WTC11 (cell line): Measurements from ENCODE around the gene GRM3. TPM values are rescaled to one million over a fixed set of nuclear protein-coding genes. Genes with fewer than 3 reads are reported as not detected.

ENCODE experiments used
- ATAC-seq: fragments of 200-7000 bp; cut with Tn5 transposase; 2 replicates; pipeline ENCODE4 v1.10.0; 2021; ENCODE audit warnings: mild to moderate bottlenecking, moderate library complexity
- CTCF ChIA-PET: fragments of 300-600 bp; sonication (Branson Sonifier 250); formaldehyde crosslinking; loops from one replicate; lab custom pipeline; 2021; ENCODE audit warnings: antibody characterized with exemption; lab: Charles Lee
- POLR2A ChIA-PET: fragments of 350-600 bp; sonication (Branson Sonifier 250); formaldehyde crosslinking; loops from one replicate; lab custom pipeline; 2021; ENCODE audit warnings: antibody characterized with exemption; lab: Charles Lee
- DNase-seq: peaks from one replicate; pipeline ENCODE4 v3.0.0; 2021; ENCODE audit warnings: low spot score
- H3K27ac Mint-ChIP-seq: 2 replicates; pipeline ENCODE4 v1.8.0; 2021; ENCODE audit warnings: mixed read lengths
- H3K27me3 Mint-ChIP-seq: 2 replicates; pipeline ENCODE4 v1.8.0; 2021; ENCODE audit warnings: low read depth, mild to moderate bottlenecking, moderate library complexity, mixed read lengths
- H3K36me3 Mint-ChIP-seq: 2 replicates; pipeline ENCODE4 v1.8.0; 2021; ENCODE audit warnings: mixed read lengths
- H3K4me1 Mint-ChIP-seq: 2 replicates; pipeline ENCODE4 v1.8.0; 2022; ENCODE audit warnings: mixed read lengths
- H3K4me3 Mint-ChIP-seq: 2 replicates; pipeline ENCODE4 v1.8.0; 2021; ENCODE audit warnings: mild to moderate bottlenecking, moderate library complexity, mixed read lengths
- H3K9me3 Mint-ChIP-seq: 2 replicates; pipeline ENCODE4 v1.8.0; 2021; ENCODE audit warnings: mixed read lengths
- CTCF ChIP-seq: fragments of 200-600 bp; IDR thresholded peaks from 2 replicates; pipeline ENCODE4 v1.8.0; 2022; ENCODE audit warnings: antibody characterized with exemption
- EMX1 ChIP-seq: fragments of 250-450 bp; sonication (Bioruptor Pico); IDR thresholded peaks from 2 replicates; pipeline ENCODE4 v1.8.0; 2021; ENCODE audit warnings: mild to moderate bottlenecking
- GRHL2 ChIP-seq: fragments of 250-450 bp; sonication (Bioruptor Pico); IDR thresholded peaks from 2 replicates; pipeline ENCODE4 v1.8.0; 2022; ENCODE audit warnings: mild to moderate bottlenecking, moderate library complexity; ENCODE audit not compliant: insufficient replicate concordance, severe bottlenecking
- JUN ChIP-seq: sonication (generic); formaldehyde crosslinking; IDR thresholded peaks from 2 replicates; pipeline ENCODE4 v1.8.0; 2023; ENCODE audit warnings: mild to moderate bottlenecking, missing genetic modification reagents
- KAT7 ChIP-seq: sonication (generic); formaldehyde crosslinking; IDR thresholded peaks from 2 replicates; pipeline ENCODE4 v1.8.1; 2023; ENCODE audit warnings: missing genetic modification reagents, mild to moderate bottlenecking, borderline replicate concordance
- MAX ChIP-seq: sonication (generic); formaldehyde crosslinking; IDR thresholded peaks from 2 replicates; pipeline ENCODE4 v1.8.0; 2022; ENCODE audit warnings: mild to moderate bottlenecking, missing genetic modification reagents
- NFATC4 ChIP-seq: fragments of 250-450 bp; sonication (Bioruptor Pico); IDR thresholded peaks from 2 replicates; pipeline ENCODE4 v1.9.0; 2021; ENCODE audit warnings: mild to moderate bottlenecking
- NR3C1 ChIP-seq: sonication (generic); formaldehyde crosslinking; conservative IDR thresholded peaks from 2 replicates; pipeline ENCODE4 v1.8.1; 2023; ENCODE audit warnings: low read depth, mild to moderate bottlenecking, missing genetic modification reagents
- PREB ChIP-seq: sonication (generic); formaldehyde crosslinking; IDR thresholded peaks from 2 replicates; pipeline ENCODE4 v1.8.1; 2022; ENCODE audit warnings: mild to moderate bottlenecking, missing genetic modification reagents, moderate library complexity, borderline replicate concordance
- TEAD1 ChIP-seq: sonication (generic); formaldehyde crosslinking; IDR thresholded peaks from 2 replicates; pipeline ENCODE4 v1.8.0; 2022; ENCODE audit warnings: mild to moderate bottlenecking, missing genetic modification reagents
- USF1 ChIP-seq: sonication (generic); formaldehyde crosslinking; IDR thresholded peaks from 2 replicates; pipeline ENCODE4 v1.8.0; 2022; ENCODE audit warnings: mild to moderate bottlenecking, missing genetic modification reagents
- ZMAT4 ChIP-seq: fragments of 250-450 bp; sonication (Bioruptor Pico); IDR thresholded peaks from 2 replicates; pipeline ENCODE4 v1.9.0; 2021; ENCODE audit warnings: mild to moderate bottlenecking
- ZNF281 ChIP-seq: sonication (generic); formaldehyde crosslinking; IDR thresholded peaks from 2 replicates; pipeline ENCODE4 v1.8.0; 2023; ENCODE audit warnings: mild to moderate bottlenecking, missing genetic modification reagents
- total RNA-seq: library from RNA; stranded (reverse); gene quantifications from 3 replicates; pipeline ENCODE4 v1.2.3, GENCODE V29; 2021

GRM3 gene
- total RNA-seq, 1 experiment from 2014 or later = 0.94 TPM

GRCh38 chr7:86644282-86645224 lies 844 bp downstream of the GRM3 start:
- ATAC-seq (peak; percentile 68), DNase-seq (peak; percentile 41)
- H3K9me3 Mint-ChIP-seq = no peaks in the 10 kb centered on the region
- POLR2A ChIA-PET = interaction anchor here (0.6 to 0.9 kb wide), 2 partner anchors 508 to 1840 kb away, joined by 3 to 5 read pairs; partner anchors contain the start of gene DMTF1
- no peak for TF ChIP-seq ZMAT4 (CRISPR knock-in tag)
- TF ChIP-seq NR3C1 (CRISPR knock-in tag) = 0 out of 2 replicates have a peak, but pooled peaks have one; percentile 20
- peak; percentile 58; the same call in 1 of the 2 replicates for TF ChIP-seq MAX (CRISPR knock-in tag)
- no peak for TF ChIP-seq CTCF
- 0 out of 2 replicates have a peak, but pooled peaks have one; percentile 34 for TF ChIP-seq TEAD1 (CRISPR knock-in tag)
- CTCF ChIA-PET = interaction anchor here (0.9 to 2.0 kb wide), 4 partner anchors 23 to 260 kb away, joined by 4 to 14 read pairs (median 8); no protein-coding TSS in a partner anchor
- H3K27me3 Mint-ChIP-seq = peaks cover 26% of the 10 kb centered on the region
- no peaks in the 10 kb centered on the region for H3K36me3 Mint-ChIP-seq
- peaks cover 23% of the 10 kb centered on the region for H3K4me1 Mint-ChIP-seq
- no peak overlapping the region for H3K27ac Mint-ChIP-seq
- peak overlapping the region; percentile 84 for H3K4me3 Mint-ChIP-seq

- POLR2A ChIA-PET = interaction anchor here (0.6 kb wide), 1 partner anchor 1841 kb away, joined by 5 read pairs; no protein-coding TSS in a partner anchor
- H3K4me1 Mint-ChIP-seq = peaks cover 23% of the 10 kb centered on the region
- ATAC-seq (peak; percentile 7), DNase-seq (peak; percentile 17)
- peak overlapping the region; percentile 84 for H3K4me3 Mint-ChIP-seq
- no peak overlapping the region for H3K27ac Mint-ChIP-seq
- H3K36me3 Mint-ChIP-seq = no peaks in the 10 kb centered on the region
- TF ChIP-seq JUN (CRISPR knock-in tag) = no peak
- no peak for TF ChIP-seq ZNF281
- no peak for TF ChIP-seq KAT7 (CRISPR knock-in tag)
- TF ChIP-seq GRHL2 = no peak
- no peak for TF ChIP-seq USF1 (CRISPR knock-in tag)
- TF ChIP-seq EMX1 (CRISPR knock-in tag) = no peak
- TF ChIP-seq PREB = no peak
- TF ChIP-seq NFATC4 = no peak
- no peaks in the 10 kb centered on the region for H3K9me3 Mint-ChIP-seq
- CTCF ChIA-PET = interaction anchor here (1.2 to 2.0 kb wide), 3 partner anchors 47 to 260 kb away, joined by 4 to 14 read pairs (median 11); no protein-coding TSS in a partner anchor
- H3K27me3 Mint-ChIP-seq = peaks cover 26% of the 10 kb centered on the region
Observed at GRCh38 chr7:86645225-86645608, 1.5 kb downstream of the GRM3 start.
